ENCODE results near the gene NID1. TPM values are rescaled to one million over a fixed set of nuclear protein-coding genes. Genes with fewer than 3 reads are reported as not detected.

NID1 gene
- total RNA-seq, 4 donors from 2014 or later = 23.4 to 80.0 (median 30.7) TPM

- intact Hi-C loops (cut with DNase I; ENCODE audit: low total_unique reads) = no loop called here
- TF ChIP-seq CTCF (IDR thresholded peaks at IDR 0.05) (no peak), POLR2A (IDR thresholded peaks at IDR 0.05) (no peak)
- DNase-seq (ENCODE audit: low spot score in 2 of 2) = no peak
- WGBS, 2 donors = 69 to 80% methylated on average over 3 of the region's 3 CpGs
- H3K4me3 ChIP-seq (ENCODE audit: low read depth, poor library complexity, severe bottlenecking) = no peak overlapping the region
Measured at GRCh38 chr1:236044341-236044740, 20.5 kb downstream of the NID1 start.

GRCh38 chr1:236041631-236042618 lies 23.0 kb downstream of the NID1 start:
- WGBS, 2 donors = 91 to 94% methylated on average over 17 of the region's 17 CpGs
- no peak for TF ChIP-seq CTCF (IDR thresholded peaks at IDR 0.05)
- TF ChIP-seq POLR2A (IDR thresholded peaks at IDR 0.05) = no peak

GRCh38 chr1:236039740-236040685 lies 24.9 kb downstream of the NID1 start:
- intact Hi-C loops (cut with DNase I; ENCODE audit: low total_unique reads) = no loop called here

More at GRCh38 chr1:236041631-236042618, 23.0 kb downstream of the NID1 start:
- intact Hi-C loops (cut with DNase I; ENCODE audit: low total_unique reads) = no loop called here
- H3K4me3 ChIP-seq (ENCODE audit: low read depth, poor library complexity, severe bottlenecking) = no peak overlapping the region
- no peak for DNase-seq (ENCODE audit: low spot score in 2 of 2)

GRCh38 chr1:236038034-236038433 lies 26.9 kb downstream of the NID1 start:
- TF ChIP-seq CTCF (IDR thresholded peaks at IDR 0.05) = no peak
- no peak for TF ChIP-seq POLR2A (IDR thresholded peaks at IDR 0.05)
- intact Hi-C loops (cut with DNase I; ENCODE audit: low total_unique reads) = no loop called here
- WGBS, 2 donors = 93 to 95% methylated on average over 15 of the region's 15 CpGs
- DNase-seq (ENCODE audit: low spot score in 2 of 2) = no peak
- no peak overlapping the region for H3K4me3 ChIP-seq (ENCODE audit: low read depth, poor library complexity, severe bottlenecking)

More at GRCh38 chr1:236039740-236040685, 24.9 kb downstream of the NID1 start:
- H3K4me3 ChIP-seq (ENCODE audit: low read depth, poor library complexity, severe bottlenecking) = no peak overlapping the region
- DNase-seq (ENCODE audit: low spot score in 2 of 2) = no peak
- no peak for TF ChIP-seq CTCF (IDR thresholded peaks at IDR 0.05)
- TF ChIP-seq POLR2A (IDR thresholded peaks at IDR 0.05) = no peak
- 73% methylated on average over 13 of the region's 13 CpGs for WGBS, 2 donors

- 71 to 73% methylated on average over 8 of the region's 8 CpGs for WGBS, 2 donors
- intact Hi-C loops (cut with DNase I; ENCODE audit: low total_unique reads) = no loop called here
- no peak overlapping the region for H3K4me3 ChIP-seq (ENCODE audit: low read depth, poor library complexity, severe bottlenecking)
- no peak for DNase-seq (ENCODE audit: low spot score in 2 of 2)
- TF ChIP-seq POLR2A (IDR thresholded peaks at IDR 0.05) (no peak), CTCF (IDR thresholded peaks at IDR 0.05) (no peak)
Measured at GRCh38 chr1:236035681-236036101, 29.2 kb downstream of the NID1 start.
